PC-3 (cell line): Measurements from ENCODE around the gene RNF7. TPM values are rescaled to one million over a fixed set of nuclear protein-coding genes. Genes with fewer than 3 reads are reported as not detected.

Source experiments
- ATAC-seq: fragments of 200-7000 bp; cut with Tn5 transposase; 2 replicates; pipeline ENCODE4 v1.9.1; 2020; ENCODE audit warnings: mild to moderate bottlenecking, moderate library complexity
- BruUV-seq: library from RNA; stranded (reverse); fragments of 400-500 nt; replicated peaks from 2 replicates; lab custom pipeline; 2021; lab: Mats Ljungman, UMichigan
- CTCF ChIA-PET: fragments of 300-600 bp; sonication (Branson Sonifier 250); formaldehyde crosslinking; loops from one replicate; lab custom pipeline; 2022; ENCODE audit warnings: antibody characterized with exemption; lab: Charles Lee
- POLR2A ChIA-PET: fragments of 300-600 bp; sonication (Branson Sonifier 250); formaldehyde crosslinking; loops from one replicate; lab custom pipeline; 2022; ENCODE audit warnings: antibody characterized with exemption; ENCODE audit not compliant: unreplicated experiment; lab: Charles Lee
- DNase-seq: peaks from one replicate; pipeline ENCODE4 v3.0.0-alpha.2; 2015
- H2AFZ ChIP-seq: fragments of 300-600 bp; sonication (generic); 2 replicates; pipeline ENCODE4 v1.6.0; 2016; ENCODE audit warnings: antibody characterized with exemption, low read length
- H3F3A ChIP-seq: fragments of 300-600 bp; sonication (generic); one replicate; pipeline ENCODE4 v1.6.0; 2017; ENCODE audit warnings: antibody characterized with exemption, low read length, control low read depth, mild to moderate bottlenecking; ENCODE audit not compliant: unreplicated experiment
- H3K27ac ChIP-seq: fragments of 300-600 bp; sonication (generic); 2 replicates; pipeline ENCODE4 v1.5.1; 2016; ENCODE audit warnings: mild to moderate bottlenecking, low read length
- H3K27me3 ChIP-seq: fragments of 300-600 bp; sonication (generic); 2 replicates; pipeline ENCODE4 v1.6.1; 2016; ENCODE audit warnings: low read length, mixed read lengths
- H3K36me3 ChIP-seq: fragments of 300-600 bp; sonication (generic); 2 replicates; pipeline ENCODE4 v1.6.1; 2016; ENCODE audit warnings: low read depth, mixed run types, low read length, mixed read lengths
- H3K4me1 ChIP-seq: fragments of 300-600 bp; sonication (generic); 2 replicates; pipeline ENCODE4 v1.5.1; 2016; ENCODE audit warnings: low read length; ENCODE audit not compliant: insufficient read depth
- H3K4me2 ChIP-seq: fragments of 300-600 bp; sonication (generic); 2 replicates; pipeline ENCODE4 v1.6.0; 2016; ENCODE audit warnings: low read length
- H3K4me3 ChIP-seq: fragments of 300-600 bp; sonication (generic); 2 replicates; pipeline ENCODE4 v1.5.1; 2016; ENCODE audit warnings: mild to moderate bottlenecking, low read length, mixed read lengths
- H3K79me2 ChIP-seq: fragments of 300-600 bp; sonication (generic); 2 replicates; pipeline ENCODE4 v1.6.1; 2017; ENCODE audit warnings: low read length, mixed read lengths
- H3K9ac ChIP-seq: fragments of 300-600 bp; sonication (generic); 2 replicates; pipeline ENCODE4 v1.6.0; 2016; ENCODE audit warnings: mild to moderate bottlenecking, low read length
- H3K9me2 ChIP-seq: fragments of 300-600 bp; sonication (generic); replicated peaks from 2 replicates; pipeline ENCODE4 v1.6.1; 2016; ENCODE audit warnings: mixed run types, low read length, mixed read lengths
- H3K9me3 ChIP-seq: fragments of 300-600 bp; sonication (generic); 2 replicates; pipeline ENCODE4 v1.6.1; 2016; ENCODE audit warnings: low read length, mixed read lengths
- H4K20me1 ChIP-seq: fragments of 300-600 bp; sonication (generic); 2 replicates; pipeline ENCODE4 v1.6.1; 2016; ENCODE audit warnings: low read length, mixed read lengths
- CTCF ChIP-seq: fragments of 300-600 bp; sonication (generic); conservative IDR thresholded peaks from 2 replicates; pipeline ENCODE4 v1.5.1; 2017; ENCODE audit warnings: antibody characterized with exemption, low read depth, mild to moderate bottlenecking, low read length
- EZH2 ChIP-seq: fragments of 300-600 bp; sonication (generic); IDR thresholded peaks from one replicate; pipeline ENCODE4 v1.6.1; 2017; ENCODE audit warnings: antibody characterized with exemption, mild to moderate bottlenecking, low read length; ENCODE audit not compliant: unreplicated experiment
- EZH2phosphoT487 ChIP-seq: fragments of 300-600 bp; sonication (generic); IDR thresholded peaks from 2 replicates; pipeline ENCODE4 v1.6.1; 2018; ENCODE audit warnings: mild to moderate bottlenecking, antibody characterized with exemption, low read length, borderline replicate concordance
- intact Hi-C: fragments of 100-400 bp; cut with micrococcal nuclease; formaldehyde crosslinking; loops from 2 replicates; pipeline ENCODE4 v1.9.0; 2023
- total RNA-seq: library from RNA; depleted of rRNA; stranded (reverse); fragments of >200 nt; gene quantifications from 2 replicates; pipeline ENCODE4 v1.2.3, GENCODE V29; 2014

The RNF7 gene
- total RNA-seq, 1 experiment from 2014 or later, result 42.9 TPM

GRCh38 chr3:141789281-141789680, 51.2 kb downstream of the RNF7 start:
- H3K4me3 ChIP-seq, result no peak overlapping the region
- H2AFZ ChIP-seq, result no peak overlapping the region
- H3K9me2 ChIP-seq, result no peaks in the 10 kb centered on the region
- CTCF ChIA-PET, result no interaction called here
- H3K27me3 ChIP-seq, result no peaks in the 10 kb centered on the region
- H3K4me1 ChIP-seq, result no peaks in the 10 kb centered on the region
- H3K9ac ChIP-seq, result no peak overlapping the region
- no TSS peak for BruUV-seq
- intact Hi-C loops, result no loop called here
- no peak overlapping the region for H3K4me2 ChIP-seq
- TF ChIP-seq CTCF (0 out of 2 replicates have a peak, but pooled peaks have one; percentile 11), EZH2phosphoT487 (no peak)
- POLR2A ChIA-PET, result no interaction called here
- H3F3A ChIP-seq, result no peaks in the 10 kb centered on the region
- DNase-seq, result peak; percentile 2
- H3K9me3 ChIP-seq, result no peaks in the 10 kb centered on the region
- H4K20me1 ChIP-seq, result no peaks in the 10 kb centered on the region
- no peaks in the 10 kb centered on the region for H3K79me2 ChIP-seq
- H3K27ac ChIP-seq, result no peak overlapping the region
- no peaks in the 10 kb centered on the region for H3K36me3 ChIP-seq
- no peak for ATAC-seq

- Histone ChIP-seq H3K4me1 (no peaks in the 10 kb centered on the region), H3K27me3 (no peaks in the 10 kb centered on the region), H4K20me1 (no peaks in the 10 kb centered on the region), H3F3A (no peaks in the 10 kb centered on the region), H3K9me2 (no peaks in the 10 kb centered on the region), H3K79me2 (no peaks in the 10 kb centered on the region), H2AFZ (no peak overlapping the region), H3K9me3 (no peaks in the 10 kb centered on the region), H3K4me3 (no peak overlapping the region), H3K9ac (no peak overlapping the region), H3K36me3 (no peaks in the 10 kb centered on the region), H3K4me2 (no peak overlapping the region), H3K27ac (no peak overlapping the region)
- TF ChIP-seq CTCF, result no peak
- no peak for TF ChIP-seq EZH2
- no peak for TF ChIP-seq EZH2phosphoT487
- intact Hi-C loops, result no loop called here
- ATAC-seq, result no peak
- no peak for DNase-seq
- BruUV-seq, result no TSS peak
- CTCF ChIA-PET, result no interaction called here
- POLR2A ChIA-PET, result no interaction called here
These were observed 52.1 kb downstream of the RNF7 start for GRCh38 chr3:141790171-141790570.

GRCh38 chr3:141792495-141792894, 54.4 kb downstream of the RNF7 start:
- Histone ChIP-seq H3K27ac (no peak overlapping the region), H3K4me3 (no peak overlapping the region), H3K9me2 (no peaks in the 10 kb centered on the region), H3K79me2 (no peaks in the 10 kb centered on the region), H3K4me2 (no peak overlapping the region), H3F3A (no peaks in the 10 kb centered on the region), H4K20me1 (no peaks in the 10 kb centered on the region), H3K36me3 (no peaks in the 10 kb centered on the region), H3K9ac (no peak overlapping the region), H3K9me3 (no peaks in the 10 kb centered on the region), H3K27me3 (no peaks in the 10 kb centered on the region), H2AFZ (no peak overlapping the region), H3K4me1 (no peaks in the 10 kb centered on the region)
- intact Hi-C loops, result no loop called here
- TF ChIP-seq EZH2 (no peak), CTCF (no peak), EZH2phosphoT487 (no peak)
- no TSS peak for BruUV-seq
- DNase-seq (no peak), ATAC-seq (no peak)
- POLR2A ChIA-PET, result no interaction called here
- CTCF ChIA-PET, result no interaction called here
